ENCODE data around the gene FOXP1. TPM values are rescaled to one million over a fixed set of nuclear protein-coding genes. Genes with fewer than 3 reads are reported as not detected.

Gene FOXP1
- total RNA-seq, 4 donors from 2014 or later, result 86.4 to 107 (median 93.8) TPM

- no peak for DNase-seq (ENCODE audit: low spot score in 2 of 2)
- H3K36me3 ChIP-seq, result no peaks in the 10 kb centered on the region
- 90 to 92% methylated on average over 3 of the region's 3 CpGs for WGBS, 2 donors
- no peaks in the 10 kb centered on the region for H3K9me3 ChIP-seq
- peaks cover 4 to 47% (median 24%) of the 10 kb centered on the region in 4 donors for H3K4me1 ChIP-seq
- TF ChIP-seq CTCF (IDR thresholded peaks at IDR 0.05), result no peak
- TF ChIP-seq EP300 (IDR thresholded peaks at IDR 0.05), result no peak
- peak overlapping the region in 1 of 4 donors; percentile 49 for H3K27ac ChIP-seq
- no peak overlapping the region for H3K4me3 ChIP-seq
- H3K27me3 ChIP-seq, result no peaks in the 10 kb centered on the region
These were observed 482.5 kb downstream of the FOXP1 start for GRCh38 chr3:71101014-71101413.

GRCh38 chr3:71099997-71100719 lies 483.4 kb downstream of the FOXP1 start:
- Histone ChIP-seq H3K27ac (no peak overlapping the region), H3K9me3 (no peaks in the 10 kb centered on the region), H3K4me3 (no peak overlapping the region), H3K27me3 (no peaks in the 10 kb centered on the region), H3K4me1 (peaks cover 4 to 47% (median 24%) of the 10 kb centered on the region in 4 donors), H3K36me3 (no peaks in the 10 kb centered on the region)
- 73 to 76% methylated on average over 6 of the region's 6 CpGs for WGBS, 2 donors
- no peak for DNase-seq (ENCODE audit: low spot score in 2 of 2)
- TF ChIP-seq CTCF (IDR thresholded peaks at IDR 0.05) (no peak), EP300 (IDR thresholded peaks at IDR 0.05) (no peak), POLR2A (IDR thresholded peaks at IDR 0.05) (no peak)

GRCh38 chr3:71097557-71097956 lies 486.0 kb downstream of the FOXP1 start:
- Histone ChIP-seq H3K27me3 (no peaks in the 10 kb centered on the region), H3K4me3 (no peak overlapping the region), H3K4me1 (peaks cover 0 to 22% (median 5%) of the 10 kb centered on the region in 4 donors), H3K9me3 (no peaks in the 10 kb centered on the region), H3K36me3 (no peaks in the 10 kb centered on the region), H3K27ac (no peak overlapping the region)
- WGBS, 2 donors, result 80 to 88% methylated on average over 5 of the region's 5 CpGs
- TF ChIP-seq EP300 (IDR thresholded peaks at IDR 0.05), result no peak
- no peak for TF ChIP-seq POLR2A (IDR thresholded peaks at IDR 0.05)
- no peak for TF ChIP-seq CTCF (IDR thresholded peaks at IDR 0.05)
- DNase-seq (ENCODE audit: low spot score in 2 of 2), result no peak

- 98 to 100% methylated on average over 1 of the region's 1 CpG for WGBS, 2 donors
- no peaks in the 10 kb centered on the region for H3K27me3 ChIP-seq
- DNase-seq (ENCODE audit: low spot score in 2 of 2), result no peak
- H3K4me1 ChIP-seq, result peaks cover 0 to 3% (median 0%) of the 10 kb centered on the region in 4 donors
- no peak overlapping the region for H3K4me3 ChIP-seq
- no peak for TF ChIP-seq CTCF (IDR thresholded peaks at IDR 0.05)
- TF ChIP-seq POLR2A (IDR thresholded peaks at IDR 0.05), result no peak
- no peak for TF ChIP-seq EP300 (IDR thresholded peaks at IDR 0.05)
- H3K9me3 ChIP-seq, result no peaks in the 10 kb centered on the region
- H3K27ac ChIP-seq, result no peak overlapping the region
- no peaks in the 10 kb centered on the region for H3K36me3 ChIP-seq
These were observed 487.8 kb downstream of the FOXP1 start for GRCh38 chr3:71095511-71096291.

GRCh38 chr3:71094658-71095209 lies 488.8 kb downstream of the FOXP1 start:
- H3K9me3 ChIP-seq, result no peaks in the 10 kb centered on the region
- peaks cover 0 to 2% (median 0%) of the 10 kb centered on the region in 4 donors for H3K4me1 ChIP-seq
- no peak overlapping the region for H3K27ac ChIP-seq
- no peak overlapping the region for H3K4me3 ChIP-seq
- TF ChIP-seq POLR2A (IDR thresholded peaks at IDR 0.05) (no peak), CTCF (IDR thresholded peaks at IDR 0.05) (no peak), EP300 (IDR thresholded peaks at IDR 0.05) (no peak)
- DNase-seq (ENCODE audit: low spot score in 2 of 2), result no peak
- no peaks in the 10 kb centered on the region for H3K27me3 ChIP-seq
- 94 to 95% methylated on average over 5 of the region's 5 CpGs for WGBS, 2 donors
- H3K36me3 ChIP-seq, result no peaks in the 10 kb centered on the region
